Cardiac muscle cell (in vitro differentiated cells and primary cell): ENCODE measurements around the gene HDAC2. TPM values are rescaled to one million over a fixed set of nuclear protein-coding genes. Genes with fewer than 3 reads are reported as not detected.

ENCODE experiments used
- DNase-seq, 2 donors: peaks; one replicate each; pipeline versions ENCODE4 v3.0.0 to v3.0.0-alpha.2; 2010 to 2017; ENCODE audit warnings: low read depth in 1 of 2, low spot score in 1 of 2
- H3K27ac ChIP-seq: fragments of 200-600 bp; sonication (generic); 2 replicates; pipeline ENCODE4 v1.5.1; 2016
- H3K27me3 ChIP-seq: fragments of 200-600 bp; sonication (generic); 2 replicates; pipeline ENCODE4 v1.6.0; 2016; ENCODE audit warnings: control low read depth
- H3K36me3 ChIP-seq: fragments of 200-600 bp; sonication (generic); 2 replicates; pipeline ENCODE4 v1.5.1; 2016; ENCODE audit warnings: control low read depth
- H3K4me1 ChIP-seq: fragments of 200-600 bp; sonication (generic); 2 replicates; pipeline ENCODE4 v1.8.1; 2017; ENCODE audit warnings: low read depth, mild to moderate bottlenecking, mixed run types
- H3K4me3 ChIP-seq: fragments of 200-600 bp; sonication (generic); 2 replicates; pipeline ENCODE4 v1.5.1; 2016; ENCODE audit warnings: mild to moderate bottlenecking
- H3K9me3 ChIP-seq: fragments of 200-600 bp; sonication (generic); 2 replicates; pipeline ENCODE4 v1.5.1; 2017; ENCODE audit warnings: low read depth, mild to moderate bottlenecking, control low read depth
- CTCF ChIP-seq: IDR thresholded peaks from 2 replicates; pipeline ENCODE4 v1.5.1; 2012; ENCODE audit warnings: low read depth, mild to moderate bottlenecking, low read length
- polyA plus RNA-seq: library from polyadenylated mRNA; unstranded; fragments of >200 nt; fragmentation: Nextera tagmentation; extraction: Ambion mirVana; gene quantifications from 2 replicates; pipeline ENCODE4 v1.2.1, GENCODE V29; 2016
- total RNA-seq: library from RNA; depleted of rRNA; stranded (reverse); fragments of >200 nt; gene quantifications from 2 replicates; pipeline ENCODE4 v1.2.3, GENCODE V29; 2016

The HDAC2 gene
- total and polyA plus RNA-seq, 2 experiments from 2014 or later: 140 to 321 TPM

- no peaks in the 10 kb centered on the region for H3K36me3 ChIP-seq
- no peak for TF ChIP-seq CTCF
Measured at GRCh38 chr6:113969888-113970804, 802 bp downstream of the HDAC2 start.

GRCh38 chr6:113968472-113968871 is 2.5 kb downstream of the HDAC2 start:
- Histone ChIP-seq H3K4me1 (peaks cover 24% of the 10 kb centered on the region), H3K9me3 (no peaks in the 10 kb centered on the region), H3K27me3 (no peaks in the 10 kb centered on the region), H3K36me3 (no peaks in the 10 kb centered on the region), H3K4me3 (peak overlapping the region; percentile 96), H3K27ac (no peak overlapping the region)
- DNase-seq: no peak
- no peak for TF ChIP-seq CTCF

More at GRCh38 chr6:113969888-113970804, 802 bp downstream of the HDAC2 start:
- H3K9me3 ChIP-seq: no peaks in the 10 kb centered on the region
- H3K27me3 ChIP-seq: no peaks in the 10 kb centered on the region
- peak; percentile 49 to 64 for DNase-seq
- H3K4me3 ChIP-seq: peak overlapping the region; percentile 96
- H3K4me1 ChIP-seq: peaks cover 20% of the 10 kb centered on the region
- H3K27ac ChIP-seq: peak overlapping the region; percentile 99

- peaks cover 24% of the 10 kb centered on the region for H3K4me1 ChIP-seq
- H3K27ac ChIP-seq: no peak overlapping the region
- no peak for DNase-seq
- H3K36me3 ChIP-seq: no peaks in the 10 kb centered on the region
- no peaks in the 10 kb centered on the region for H3K9me3 ChIP-seq
- no peaks in the 10 kb centered on the region for H3K27me3 ChIP-seq
- TF ChIP-seq CTCF: no peak
- H3K4me3 ChIP-seq: peak overlapping the region; percentile 96
Measured at GRCh38 chr6:113967777-113968176, 3.2 kb downstream of the HDAC2 start.

- no peak for DNase-seq
- H3K9me3 ChIP-seq: no peaks in the 10 kb centered on the region
- TF ChIP-seq CTCF: no peak
- peaks cover 30% of the 10 kb centered on the region for H3K36me3 ChIP-seq
- peaks cover 20% of the 10 kb centered on the region for H3K4me1 ChIP-seq
- no peak overlapping the region for H3K4me3 ChIP-seq
- no peaks in the 10 kb centered on the region for H3K27me3 ChIP-seq
- no peak overlapping the region for H3K27ac ChIP-seq
Measured at GRCh38 chr6:113960795-113961194, 10.2 kb downstream of the HDAC2 start.

- no peak for TF ChIP-seq CTCF
- DNase-seq: no peak
- no peak overlapping the region for H3K4me3 ChIP-seq
- no peaks in the 10 kb centered on the region for H3K27me3 ChIP-seq
- no peaks in the 10 kb centered on the region for H3K9me3 ChIP-seq
- peaks cover 45% of the 10 kb centered on the region for H3K36me3 ChIP-seq
- H3K27ac ChIP-seq: no peak overlapping the region
- H3K4me1 ChIP-seq: peaks cover 19% of the 10 kb centered on the region
Measured at GRCh38 chr6:113959235-113959634, 11.7 kb downstream of the HDAC2 start.
